Right lobe of liver (tissue), 4 donors: ENCODE data around the gene AKR1B1.

Experiments used
- POLR2A ChIP-seq: fragments of 450-650 bp; IDR thresholded peaks from one replicate; pipeline ENCODE4 v1.6.1; 2017; ENCODE audit warnings: antibody characterized with exemption, mild to moderate bottlenecking
- TF ChIP-seq, protein P1 (sequence below), 4 donors: fragments of 200-600 bp in 3 of 4; fragments of 450-650 bp in 1 of 4; IDR thresholded peaks; one replicate each; pipeline versions ENCODE4 v1.5.1 to v1.8.0; 2016 to 2022; ENCODE audit warnings: antibody characterized with exemption in 4 of 4, mild to moderate bottlenecking in 2 of 4
- donor health status: DM: no; HTN: no; CAD: no.
- donor health status: DM: no; HTN: no; CAD: no.
- donor health status: DM: no; HTN: yes; CAD: no.

DNA sequence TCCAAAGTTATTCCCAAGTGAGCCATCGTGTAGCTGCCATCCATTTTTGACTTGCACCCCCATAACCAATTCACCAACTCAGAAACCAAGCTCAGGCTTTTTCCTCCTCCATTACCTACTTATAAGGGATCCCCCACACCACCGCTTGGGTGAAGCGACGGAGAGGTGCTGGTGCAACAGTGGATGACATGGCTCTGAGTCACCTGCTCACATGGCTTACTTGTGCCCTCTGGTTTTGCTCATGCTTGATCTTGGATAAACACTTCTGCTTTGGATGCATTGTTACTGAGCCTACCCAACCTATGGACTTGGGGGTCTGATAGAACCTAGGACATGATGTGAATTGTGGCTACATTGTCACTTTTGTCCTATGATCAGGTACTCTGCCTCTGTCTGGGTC, 12.0 kb upstream of the AKR1B1 start:
- TF ChIP-seq, protein P1, sequence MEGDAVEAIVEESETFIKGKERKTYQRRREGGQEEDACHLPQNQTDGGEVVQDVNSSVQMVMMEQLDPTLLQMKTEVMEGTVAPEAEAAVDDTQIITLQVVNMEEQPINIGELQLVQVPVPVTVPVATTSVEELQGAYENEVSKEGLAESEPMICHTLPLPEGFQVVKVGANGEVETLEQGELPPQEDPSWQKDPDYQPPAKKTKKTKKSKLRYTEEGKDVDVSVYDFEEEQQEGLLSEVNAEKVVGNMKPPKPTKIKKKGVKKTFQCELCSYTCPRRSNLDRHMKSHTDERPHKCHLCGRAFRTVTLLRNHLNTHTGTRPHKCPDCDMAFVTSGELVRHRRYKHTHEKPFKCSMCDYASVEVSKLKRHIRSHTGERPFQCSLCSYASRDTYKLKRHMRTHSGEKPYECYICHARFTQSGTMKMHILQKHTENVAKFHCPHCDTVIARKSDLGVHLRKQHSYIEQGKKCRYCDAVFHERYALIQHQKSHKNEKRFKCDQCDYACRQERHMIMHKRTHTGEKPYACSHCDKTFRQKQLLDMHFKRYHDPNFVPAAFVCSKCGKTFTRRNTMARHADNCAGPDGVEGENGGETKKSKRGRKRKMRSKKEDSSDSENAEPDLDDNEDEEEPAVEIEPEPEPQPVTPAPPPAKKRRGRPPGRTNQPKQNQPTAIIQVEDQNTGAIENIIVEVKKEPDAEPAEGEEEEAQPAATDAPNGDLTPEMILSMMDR (IDR thresholded peaks at IDR 0.05), result no peak
- TF ChIP-seq POLR2A, result no peak
